Measurements from ENCODE around the gene OBSL1. TPM values are rescaled to one million over a fixed set of nuclear protein-coding genes. Genes with fewer than 3 reads are reported as not detected.

Gene OBSL1
- total RNA-seq = 87.2 TPM

GRCh38 chr2:219571311-219572236, at the start of gene OBSL1:
Gene OBSL1 (minus strand): TSS chr2:219571539. CDS start chr2:219571232, 307 bp downstream.
- Histone ChIP-seq H3K27ac (ENCODE audit: low read depth, low read length) (peak within 1 kb of the TSS; percentile 82), H3K27me3 (ENCODE audit: control insufficient read depth in 3 of 3, insufficient read depth in 3 of 3, low read length in 3 of 3) (peaks cover 0 to 3% (median 0%) of the 10 kb centered on the region in 3 donors), H3K9ac (ENCODE audit: low read depth in 1 of 3, low read length in 3 of 3) (peak within 1 kb of the TSS; percentile 77 to 89 (median 83)), H3K36me3 (ENCODE audit: control insufficient read depth in 3 of 3, insufficient read depth in 3 of 3, low read length in 3 of 3) (peaks cover 5 to 19% (median 14%) of the 10 kb centered on the region in 3 donors), H3K4me1 (ENCODE audit: control insufficient read depth in 3 of 3, insufficient read depth in 3 of 3, low read length in 3 of 3) (peaks cover 12 to 29% (median 25%) of the 10 kb centered on the region in 3 donors), H3K9me3 (ENCODE audit: control insufficient read depth in 3 of 3, low read length in 3 of 3) (no peaks in the 10 kb centered on the region), H3K4me3 (ENCODE audit: low read length in 3 of 3) (peak within 1 kb of the TSS; percentile 54 to 77 (median 76))

- H3K27ac ChIP-seq (ENCODE audit: low read depth, low read length) = no peak overlapping the region
- H3K4me3 ChIP-seq (ENCODE audit: low read length in 3 of 3) = no peak overlapping the region
- peaks cover 2 to 8% (median 7%) of the 10 kb centered on the region in 3 donors for H3K36me3 ChIP-seq (ENCODE audit: control insufficient read depth in 3 of 3, insufficient read depth in 3 of 3, low read length in 3 of 3)
- no peaks in the 10 kb centered on the region for H3K27me3 ChIP-seq (ENCODE audit: control insufficient read depth in 3 of 3, insufficient read depth in 3 of 3, low read length in 3 of 3)
- H3K4me1 ChIP-seq (ENCODE audit: control insufficient read depth in 3 of 3, insufficient read depth in 3 of 3, low read length in 3 of 3) = peaks cover 0 to 3% (median 2%) of the 10 kb centered on the region in 3 donors
- no peaks in the 10 kb centered on the region for H3K9me3 ChIP-seq (ENCODE audit: control insufficient read depth in 3 of 3, low read length in 3 of 3)
- no peak overlapping the region for H3K9ac ChIP-seq (ENCODE audit: low read depth in 1 of 3, low read length in 3 of 3)
Measured at GRCh38 chr2:219620546-219620945, 49.2 kb upstream of the OBSL1 start.

- peaks cover 15 to 18% (median 18%) of the 10 kb centered on the region in 3 donors for H3K36me3 ChIP-seq (ENCODE audit: control insufficient read depth in 3 of 3, insufficient read depth in 3 of 3, low read length in 3 of 3)
- no peaks in the 10 kb centered on the region for H3K27me3 ChIP-seq (ENCODE audit: control insufficient read depth in 3 of 3, insufficient read depth in 3 of 3, low read length in 3 of 3)
- no peaks in the 10 kb centered on the region for H3K9me3 ChIP-seq (ENCODE audit: control insufficient read depth in 3 of 3, low read length in 3 of 3)
- H3K4me3 ChIP-seq (ENCODE audit: low read length in 3 of 3) = no peak overlapping the region
- H3K4me1 ChIP-seq (ENCODE audit: control insufficient read depth in 3 of 3, insufficient read depth in 3 of 3, low read length in 3 of 3) = peaks cover 0 to 3% (median 2%) of the 10 kb centered on the region in 3 donors
- H3K9ac ChIP-seq (ENCODE audit: low read depth in 1 of 3, low read length in 3 of 3) = no peak overlapping the region
- no peak overlapping the region for H3K27ac ChIP-seq (ENCODE audit: low read depth, low read length)
Measured at GRCh38 chr2:219619235-219619634, 47.9 kb upstream of the OBSL1 start.

- Histone ChIP-seq H3K36me3 (ENCODE audit: control insufficient read depth in 3 of 3, insufficient read depth in 3 of 3, low read length in 3 of 3) (peaks cover 17 to 23% (median 18%) of the 10 kb centered on the region in 3 donors), H3K27ac (ENCODE audit: low read depth, low read length) (no peak overlapping the region), H3K27me3 (ENCODE audit: control insufficient read depth in 3 of 3, insufficient read depth in 3 of 3, low read length in 3 of 3) (no peaks in the 10 kb centered on the region), H3K4me1 (ENCODE audit: control insufficient read depth in 3 of 3, insufficient read depth in 3 of 3, low read length in 3 of 3) (peaks cover 0 to 3% (median 2%) of the 10 kb centered on the region in 3 donors), H3K9ac (ENCODE audit: low read depth in 1 of 3, low read length in 3 of 3) (peak overlapping the region in 1 of 3 donors; percentile 19), H3K4me3 (ENCODE audit: low read length in 3 of 3) (no peak overlapping the region), H3K9me3 (ENCODE audit: control insufficient read depth in 3 of 3, low read length in 3 of 3) (no peaks in the 10 kb centered on the region)
Measured at GRCh38 chr2:219618733-219619122, 47.4 kb upstream of the OBSL1 start.

- Histone ChIP-seq H3K4me3 (ENCODE audit: low read length in 3 of 3) (no peak overlapping the region), H3K4me1 (ENCODE audit: control insufficient read depth in 3 of 3, insufficient read depth in 3 of 3, low read length in 3 of 3) (peaks cover 0 to 3% (median 2%) of the 10 kb centered on the region in 3 donors), H3K9ac (ENCODE audit: low read depth in 1 of 3, low read length in 3 of 3) (no peak overlapping the region), H3K9me3 (ENCODE audit: control insufficient read depth in 3 of 3, low read length in 3 of 3) (no peaks in the 10 kb centered on the region), H3K36me3 (ENCODE audit: control insufficient read depth in 3 of 3, insufficient read depth in 3 of 3, low read length in 3 of 3) (peaks cover 24 to 34% (median 25%) of the 10 kb centered on the region in 3 donors), H3K27me3 (ENCODE audit: control insufficient read depth in 3 of 3, insufficient read depth in 3 of 3, low read length in 3 of 3) (no peaks in the 10 kb centered on the region), H3K27ac (ENCODE audit: low read depth, low read length) (no peak overlapping the region)
Measured at GRCh38 chr2:219616550-219616949, 45.2 kb upstream of the OBSL1 start.

GRCh38 chr2:219615894-219616293, 44.6 kb upstream of the OBSL1 start:
- Histone ChIP-seq H3K4me1 (ENCODE audit: control insufficient read depth in 3 of 3, insufficient read depth in 3 of 3, low read length in 3 of 3) (peaks cover 0 to 3% (median 2%) of the 10 kb centered on the region in 3 donors), H3K27me3 (ENCODE audit: control insufficient read depth in 3 of 3, insufficient read depth in 3 of 3, low read length in 3 of 3) (no peaks in the 10 kb centered on the region), H3K27ac (ENCODE audit: low read depth, low read length) (no peak overlapping the region), H3K9ac (ENCODE audit: low read depth in 1 of 3, low read length in 3 of 3) (no peak overlapping the region), H3K36me3 (ENCODE audit: control insufficient read depth in 3 of 3, insufficient read depth in 3 of 3, low read length in 3 of 3) (peaks cover 25 to 36% (median 27%) of the 10 kb centered on the region in 3 donors), H3K9me3 (ENCODE audit: control insufficient read depth in 3 of 3, low read length in 3 of 3) (no peaks in the 10 kb centered on the region), H3K4me3 (ENCODE audit: low read length in 3 of 3) (no peak overlapping the region)

GRCh38 chr2:219615036-219615435, 43.7 kb upstream of the OBSL1 start:
- H3K36me3 ChIP-seq (ENCODE audit: control insufficient read depth in 3 of 3, insufficient read depth in 3 of 3, low read length in 3 of 3) = peaks cover 25 to 40% (median 27%) of the 10 kb centered on the region in 3 donors
- H3K4me3 ChIP-seq (ENCODE audit: low read length in 3 of 3) = no peak overlapping the region
- no peak overlapping the region for H3K27ac ChIP-seq (ENCODE audit: low read depth, low read length)
- no peaks in the 10 kb centered on the region for H3K9me3 ChIP-seq (ENCODE audit: control insufficient read depth in 3 of 3, low read length in 3 of 3)
- no peak overlapping the region for H3K9ac ChIP-seq (ENCODE audit: low read depth in 1 of 3, low read length in 3 of 3)
- no peaks in the 10 kb centered on the region for H3K27me3 ChIP-seq (ENCODE audit: control insufficient read depth in 3 of 3, insufficient read depth in 3 of 3, low read length in 3 of 3)
- H3K4me1 ChIP-seq (ENCODE audit: control insufficient read depth in 3 of 3, insufficient read depth in 3 of 3, low read length in 3 of 3) = peaks cover 0 to 3% (median 2%) of the 10 kb centered on the region in 3 donors

- Histone ChIP-seq H3K4me1 (ENCODE audit: control insufficient read depth in 3 of 3, insufficient read depth in 3 of 3, low read length in 3 of 3) (peaks cover 0 to 3% (median 2%) of the 10 kb centered on the region in 3 donors), H3K36me3 (ENCODE audit: control insufficient read depth in 3 of 3, insufficient read depth in 3 of 3, low read length in 3 of 3) (peaks cover 25 to 42% (median 27%) of the 10 kb centered on the region in 3 donors), H3K27ac (ENCODE audit: low read depth, low read length) (no peak overlapping the region)
Measured at GRCh38 chr2:219614076-219614860, 42.9 kb upstream of the OBSL1 start.

GRCh38 chr2:219613461-219614070, 42.2 kb upstream of the OBSL1 start:
- Histone ChIP-seq H3K4me3 (ENCODE audit: low read length in 3 of 3) (no peak overlapping the region), H3K9me3 (ENCODE audit: control insufficient read depth in 3 of 3, low read length in 3 of 3) (no peaks in the 10 kb centered on the region), H3K27me3 (ENCODE audit: control insufficient read depth in 3 of 3, insufficient read depth in 3 of 3, low read length in 3 of 3) (no peaks in the 10 kb centered on the region), H3K36me3 (ENCODE audit: control insufficient read depth in 3 of 3, insufficient read depth in 3 of 3, low read length in 3 of 3) (peaks cover 28 to 46% (median 28%) of the 10 kb centered on the region in 3 donors), H3K4me1 (ENCODE audit: control insufficient read depth in 3 of 3, insufficient read depth in 3 of 3, low read length in 3 of 3) (peaks cover 0 to 3% (median 0%) of the 10 kb centered on the region in 3 donors), H3K9ac (ENCODE audit: low read depth in 1 of 3, low read length in 3 of 3) (no peak overlapping the region), H3K27ac (ENCODE audit: low read depth, low read length) (no peak overlapping the region)

More at GRCh38 chr2:219614076-219614860, 42.9 kb upstream of the OBSL1 start:
- H3K4me3 ChIP-seq (ENCODE audit: low read length in 3 of 3) = no peak overlapping the region
- no peaks in the 10 kb centered on the region for H3K27me3 ChIP-seq (ENCODE audit: control insufficient read depth in 3 of 3, insufficient read depth in 3 of 3, low read length in 3 of 3)
- H3K9me3 ChIP-seq (ENCODE audit: control insufficient read depth in 3 of 3, low read length in 3 of 3) = no peaks in the 10 kb centered on the region
- no peak overlapping the region for H3K9ac ChIP-seq (ENCODE audit: low read depth in 1 of 3, low read length in 3 of 3)
